ENCODE measurements around the gene C6orf132.

C6orf132 gene

DNA sequence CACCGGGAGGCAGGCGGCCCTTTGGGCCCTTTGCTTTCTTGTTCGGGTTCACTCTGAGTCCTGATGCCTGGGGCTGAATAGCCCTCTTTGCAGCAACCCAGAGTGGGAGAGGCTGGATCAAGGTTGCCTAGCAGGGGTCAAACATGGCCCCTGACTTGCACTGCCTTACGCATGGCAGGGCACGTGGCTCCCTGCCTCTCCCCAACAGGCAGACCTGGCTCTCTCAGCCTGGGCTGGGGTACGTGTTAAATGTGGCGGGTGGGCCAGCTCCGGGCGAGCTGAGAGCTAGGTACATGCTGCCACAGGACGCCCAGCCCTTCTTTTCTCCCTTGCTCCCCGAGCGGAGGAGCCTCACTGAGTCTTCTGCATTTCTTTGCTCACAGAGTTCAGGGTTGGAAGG, 7.3 kb downstream of the C6orf132 start:
- no peak for DNase-seq (ENCODE audit: low read depth in 2 of 2)

DNA sequence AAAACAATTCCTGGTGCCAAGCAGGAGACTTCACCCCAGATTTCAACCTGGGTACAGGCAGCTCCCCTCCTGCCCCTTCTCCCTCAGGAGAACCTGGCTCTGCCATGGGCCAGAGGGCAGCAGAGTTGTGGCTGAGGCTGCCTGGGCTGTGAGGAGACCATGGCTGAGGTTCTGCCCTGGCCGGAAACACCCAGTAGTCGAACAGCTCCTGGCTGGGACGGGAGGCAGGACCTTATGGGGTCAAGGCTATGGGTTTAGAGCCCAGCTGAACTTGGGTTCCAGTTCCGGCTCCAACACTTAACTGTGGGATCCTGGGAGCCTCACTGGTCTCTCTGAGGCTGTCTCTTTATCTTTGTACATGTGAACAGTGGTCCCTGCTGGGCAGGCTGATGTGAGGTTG, 8.5 kb downstream of the C6orf132 start:
- DNase-seq (ENCODE audit: low read depth in 2 of 2) = no peak

- no peak for DNase-seq (ENCODE audit: low read depth in 2 of 2)
Measured at GRCh38 chr6:42131531-42131930, 10.9 kb downstream of the C6orf132 start.

- no peak for DNase-seq (ENCODE audit: low read depth in 2 of 2)
Measured at GRCh38 chr6:42129360-42129676, 13.1 kb downstream of the C6orf132 start.

DNA sequence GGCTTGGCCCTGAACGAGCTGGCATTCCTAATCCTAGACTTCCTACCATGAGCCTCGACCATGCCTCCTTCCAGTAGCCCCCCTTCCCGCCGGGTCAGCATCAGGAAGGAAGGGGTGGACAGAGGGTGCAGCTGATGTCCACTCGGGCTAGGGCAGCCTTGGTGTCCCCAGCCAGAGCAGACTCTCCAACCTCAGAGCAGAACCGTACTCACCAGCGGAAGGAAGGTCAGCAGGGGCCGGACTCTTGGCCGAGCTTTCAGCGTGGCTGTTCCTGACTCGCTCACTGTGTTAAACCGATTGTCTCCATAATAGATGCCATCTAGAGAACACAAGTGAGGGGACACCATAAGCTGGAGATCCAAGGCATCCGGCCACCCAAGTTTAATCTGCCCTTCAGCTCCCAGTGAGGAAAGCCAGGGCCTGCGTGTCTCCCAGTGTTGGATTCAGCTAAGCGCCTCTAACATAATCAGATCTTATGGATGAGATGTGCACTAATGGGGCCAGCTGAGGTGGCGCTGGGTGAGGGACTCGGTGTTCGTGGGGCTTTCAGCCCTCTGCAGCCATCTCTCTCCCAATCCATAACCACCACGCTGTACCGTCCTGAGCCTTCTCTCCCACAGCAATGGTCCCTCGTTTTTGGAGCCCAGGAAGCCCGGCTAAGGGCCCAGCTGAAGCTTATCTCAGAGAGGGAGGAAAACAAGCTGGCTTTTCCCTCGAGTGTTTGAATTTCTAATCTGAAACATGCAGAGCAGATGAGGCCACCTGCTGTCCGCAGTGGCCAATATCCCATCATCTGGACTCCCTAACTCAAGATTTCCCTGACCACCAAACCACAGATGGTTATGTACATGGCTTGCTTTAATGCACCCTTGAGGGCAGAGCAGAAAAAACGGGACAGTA, 13.7 kb downstream of the C6orf132 start:
- no peak for DNase-seq (ENCODE audit: low read depth in 2 of 2)

- DNase-seq (ENCODE audit: low read depth in 2 of 2) = no peak
Measured at GRCh38 chr6:42125663-42126062, 16.8 kb downstream of the C6orf132 start.

- no peak for DNase-seq (ENCODE audit: low read depth in 2 of 2)
Measured at GRCh38 chr6:42125231-42125630, 17.2 kb downstream of the C6orf132 start.

GRCh38 chr6:42124223-42124836, 18.1 kb downstream of the C6orf132 start:
- no peak for DNase-seq (ENCODE audit: low read depth in 2 of 2)

DNA sequence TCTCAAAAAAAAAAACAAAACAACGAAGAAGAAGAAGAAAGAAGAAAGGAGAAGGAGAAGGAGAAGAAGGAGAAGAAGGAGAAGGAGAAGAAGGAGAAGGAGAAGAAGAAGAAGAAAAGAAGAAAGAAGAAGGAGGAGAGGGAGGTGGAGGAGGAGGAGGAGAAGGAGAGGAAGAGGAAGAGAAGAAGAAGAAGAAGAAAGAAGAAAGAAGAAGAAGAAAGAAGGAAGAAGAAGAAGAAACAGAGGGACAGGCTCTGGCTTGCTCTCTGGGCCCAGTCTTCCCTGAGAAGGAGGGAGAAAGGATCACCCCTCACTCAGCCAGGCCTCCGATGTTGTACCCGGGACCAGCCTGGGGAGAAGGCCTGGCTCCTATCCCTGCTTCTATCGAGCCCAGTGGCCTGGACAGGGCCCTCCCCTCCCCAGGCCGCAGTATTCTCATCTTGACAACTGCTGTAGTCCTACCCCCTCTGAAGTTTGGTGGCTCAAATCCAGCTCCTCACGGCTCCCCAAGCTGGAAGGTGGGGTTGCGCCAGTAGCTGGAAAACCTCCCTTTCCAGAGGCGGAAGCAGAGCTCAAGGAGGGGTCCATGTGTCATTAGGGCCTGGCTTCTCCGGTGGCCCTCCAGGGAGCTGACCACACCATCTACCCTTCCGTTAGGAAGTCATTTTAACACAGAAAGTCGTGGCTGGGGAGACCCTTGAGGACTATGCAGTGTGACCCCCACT, 18.9 kb downstream of the C6orf132 start:
- no peak for DNase-seq (ENCODE audit: low read depth in 2 of 2)

DNA sequence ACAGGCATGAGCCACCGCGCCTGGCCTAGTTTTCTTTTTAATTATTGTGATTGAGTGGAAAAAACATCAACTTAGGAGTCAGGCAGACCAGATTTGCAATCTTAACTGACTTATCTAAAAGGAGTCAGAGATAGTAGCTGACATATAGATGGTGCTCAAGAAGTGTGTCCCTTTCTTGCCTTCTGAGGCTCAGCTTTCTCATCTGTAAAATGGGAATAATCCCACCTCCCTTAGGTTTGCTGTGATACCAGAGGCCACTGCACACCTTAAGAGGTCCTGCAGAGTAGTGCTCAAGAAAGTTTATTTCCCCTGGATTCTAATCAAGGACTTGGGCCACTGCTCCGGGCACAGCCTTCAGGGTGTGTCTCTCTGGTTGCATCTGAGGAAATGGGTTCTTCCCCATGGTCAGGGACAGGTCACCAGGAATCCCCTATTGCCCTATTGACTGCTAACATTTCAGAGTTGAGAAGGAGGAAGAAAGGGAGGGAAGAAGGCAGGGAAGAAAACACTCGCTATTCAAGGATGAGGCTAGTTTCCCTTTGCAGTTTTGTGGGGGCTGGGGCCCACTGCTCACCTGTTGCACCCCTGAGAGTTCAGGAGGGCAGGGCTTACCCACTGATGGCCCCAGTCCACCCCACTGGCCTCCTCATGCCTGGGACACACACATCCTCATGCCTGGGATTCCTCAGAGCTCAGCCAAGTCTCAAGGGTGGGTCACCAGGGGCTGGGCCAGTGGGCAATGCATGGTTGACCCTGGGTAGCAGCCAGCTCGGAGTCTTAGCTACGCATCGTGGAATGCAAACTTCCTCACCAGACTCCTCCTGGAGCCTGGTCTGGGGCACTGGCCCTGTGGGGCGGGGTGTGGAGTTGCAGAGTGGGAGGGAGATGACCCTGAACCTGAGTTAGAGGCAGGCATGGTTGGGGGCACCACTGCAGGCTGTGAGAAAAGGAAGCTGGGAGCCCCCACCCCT, 21.2 kb downstream of the C6orf132 start:
- no peak for DNase-seq (ENCODE audit: low read depth in 2 of 2)

DNA sequence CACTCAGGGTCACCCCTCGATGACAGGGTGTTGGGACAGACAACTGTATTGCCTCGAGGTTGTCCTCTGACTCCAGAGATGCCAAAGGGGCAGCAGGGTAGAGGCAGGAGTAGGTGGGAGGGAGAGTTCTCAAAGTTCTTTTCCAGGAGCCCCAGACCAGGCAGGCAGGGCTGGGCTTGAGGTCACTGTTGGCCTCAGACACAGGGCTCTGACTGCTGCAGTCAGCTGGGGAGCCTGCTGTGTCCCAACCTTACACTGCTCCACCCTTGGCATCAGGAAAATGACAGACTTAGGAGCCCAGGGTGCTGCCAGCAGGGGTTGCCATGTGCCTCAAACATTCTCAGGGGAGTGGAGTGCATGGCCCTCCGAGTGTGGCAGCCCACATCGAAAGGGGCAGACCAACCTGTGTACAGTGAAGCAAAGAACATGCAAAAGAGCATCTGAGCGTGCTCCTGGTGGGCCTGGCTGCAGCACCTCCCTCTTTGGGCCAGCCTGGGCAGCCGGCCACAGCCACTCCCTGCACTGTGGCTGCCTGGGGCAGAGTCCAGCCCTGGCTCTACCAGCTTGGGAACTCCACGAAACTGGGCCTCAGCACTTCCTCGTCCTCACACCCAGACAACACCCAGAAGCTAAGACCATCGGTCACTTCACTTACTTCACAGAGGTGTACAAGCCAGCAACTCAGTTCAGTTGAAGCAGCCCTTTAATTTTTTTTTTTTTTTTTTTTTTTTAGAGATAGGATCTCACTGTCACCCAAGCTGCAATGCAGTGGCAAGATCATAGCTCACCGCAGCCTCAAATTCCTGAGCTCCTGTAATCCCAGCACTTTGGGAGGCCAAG, 24.0 kb downstream of the C6orf132 start:
- no peak for DNase-seq (ENCODE audit: low read depth in 2 of 2)

GRCh38 chr6:42117843-42118161, 24.6 kb downstream of the C6orf132 start:
- no peak for DNase-seq (ENCODE audit: low read depth in 2 of 2)

- DNase-seq (ENCODE audit: low read depth in 2 of 2) = no peak
Measured at GRCh38 chr6:42113936-42114636, 28.3 kb downstream of the C6orf132 start.

DNA sequence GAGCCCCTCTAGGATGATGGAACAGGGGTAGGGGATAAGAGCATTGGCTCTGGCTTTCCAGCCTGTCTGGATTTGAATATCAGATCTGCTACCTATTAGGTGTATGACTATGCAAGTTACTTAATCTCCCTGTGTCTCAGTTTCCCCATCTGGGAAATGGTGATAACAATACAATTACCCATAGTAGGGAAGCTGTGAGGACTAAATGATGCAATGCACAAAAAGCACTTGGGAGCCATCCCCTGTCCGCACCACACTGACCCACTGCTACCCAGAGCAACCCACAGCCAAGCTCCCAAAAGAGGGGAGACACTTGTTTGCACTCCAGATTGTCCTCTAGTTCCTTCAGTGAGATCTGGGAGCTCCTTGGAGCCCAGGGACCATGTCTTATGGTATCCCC, 30.1 kb downstream of the C6orf132 start:
- DNase-seq (ENCODE audit: low read depth in 2 of 2) = no peak

GRCh38 chr6:42110683-42111082, 31.7 kb downstream of the C6orf132 start:
- DNase-seq (ENCODE audit: low read depth in 2 of 2) = no peak

GRCh38 chr6:42108071-42108470, 34.3 kb downstream of the C6orf132 start:
- no peak for DNase-seq (ENCODE audit: low read depth in 2 of 2)

DNA sequence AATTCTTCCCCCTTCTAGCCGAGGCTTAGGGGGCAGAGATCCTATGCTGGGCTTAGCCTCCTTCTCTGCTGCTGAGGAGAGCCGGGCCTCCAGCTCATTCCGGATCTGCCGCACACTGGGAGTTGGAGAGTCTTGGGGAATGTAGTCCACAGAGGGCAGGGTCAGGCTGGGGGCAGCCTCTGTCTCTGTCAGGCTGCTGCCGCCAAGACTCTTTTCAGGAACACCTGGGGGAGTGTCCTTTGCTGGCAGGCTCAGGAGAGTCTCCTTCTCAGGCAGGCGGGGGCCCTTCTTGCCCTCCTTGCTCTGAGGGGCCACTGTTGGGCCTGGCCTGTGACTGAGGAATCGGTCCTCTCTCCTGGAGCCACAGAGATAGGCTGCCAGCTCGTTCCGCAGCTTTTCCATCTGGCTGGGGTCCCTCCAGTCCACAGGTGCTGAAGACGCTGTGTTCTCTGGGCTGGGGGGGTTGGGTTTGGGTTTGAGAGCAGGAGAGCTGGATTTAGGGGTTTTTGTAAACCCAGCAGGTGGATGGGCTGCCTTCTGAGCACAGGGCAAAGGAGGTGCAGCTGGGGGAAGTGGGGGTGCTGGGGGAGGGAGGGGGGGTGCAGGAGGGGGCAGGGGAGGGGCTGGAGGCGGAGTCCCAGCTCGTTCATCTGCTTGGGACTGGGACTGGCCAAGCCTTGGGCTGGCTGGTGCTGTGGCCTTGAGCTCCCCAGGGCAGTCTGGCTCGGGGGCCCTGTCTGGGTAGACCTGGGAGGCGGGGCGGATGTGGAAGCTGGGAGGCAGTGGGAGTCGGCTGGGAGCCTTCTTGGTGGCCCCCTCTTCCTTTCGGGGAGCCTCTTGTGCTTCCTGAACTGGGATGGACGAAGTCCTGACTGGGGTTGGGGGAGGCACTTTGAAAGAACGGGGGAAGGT, 36.1 kb downstream of the C6orf132 start:
- no peak for DNase-seq (ENCODE audit: low read depth in 2 of 2)

- no peak for DNase-seq (ENCODE audit: low read depth in 2 of 2)
Measured at GRCh38 chr6:42105709-42106108, 36.7 kb downstream of the C6orf132 start.

DNA sequence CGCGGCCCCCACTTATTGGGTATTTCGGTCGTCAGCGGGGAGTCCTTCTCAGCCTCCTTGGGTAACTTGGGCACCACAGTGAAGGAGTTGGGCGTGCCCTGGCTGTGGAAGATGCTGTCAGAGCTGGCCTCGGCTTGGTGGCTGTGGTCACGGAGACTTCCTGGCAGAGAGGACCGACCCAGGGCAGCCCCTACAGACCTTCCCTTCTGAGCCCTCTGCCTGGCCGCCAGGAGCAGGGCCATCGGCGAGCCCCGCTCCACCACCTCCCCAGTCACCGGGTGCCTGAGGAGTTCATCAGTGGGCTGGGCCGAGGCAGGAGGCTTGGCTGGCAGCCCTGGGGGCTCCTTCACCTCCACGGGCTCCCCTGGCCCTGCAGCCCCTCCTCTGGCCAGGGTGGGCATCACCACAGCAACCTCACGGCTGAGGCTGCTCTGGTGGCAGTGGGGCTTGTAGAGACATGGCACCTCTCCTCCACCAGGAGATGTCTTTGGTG, 37.2 kb downstream of the C6orf132 start:
- no peak for DNase-seq (ENCODE audit: low read depth in 2 of 2)
